ENCODE data around the gene TTBK1. TPM values are rescaled to one million over a fixed set of nuclear protein-coding genes. Genes with fewer than 3 reads are reported as not detected.

Gene TTBK1
- total and polyA plus RNA-seq, 2 donors from 2014 or later, result 0.26 to 0.31 TPM

- no peaks in the 10 kb centered on the region for H3K27me3 ChIP-seq (ENCODE audit: control insufficient read depth, insufficient read depth, low read length)
- no peak overlapping the region for H3K4me3 ChIP-seq (ENCODE audit: low read length in 3 of 3)
- H3K36me3 ChIP-seq (ENCODE audit: control insufficient read depth in 2 of 3, insufficient read depth in 3 of 3, low read length in 3 of 3), result peaks cover 0 to 26% (median 3%) of the 10 kb centered on the region in 3 donors
- H3K27ac ChIP-seq (ENCODE audit: low read depth in 2 of 2, low read length in 2 of 2), result no peak overlapping the region
- DNase-seq (no peak), FAIRE-seq (no peak)
- intact Hi-C loops (cut with DNase I), result no loop called here
- no peaks in the 10 kb centered on the region for H3K4me1 ChIP-seq (ENCODE audit: control insufficient read depth in 2 of 3, insufficient read depth in 2 of 3, low read depth in 1 of 3, low read length in 3 of 3)
- H3K9me3 ChIP-seq (ENCODE audit: control insufficient read depth in 2 of 3, insufficient read depth in 1 of 3, low read length in 3 of 3), result no peaks in the 10 kb centered on the region
- TF ChIP-seq CTCF (IDR thresholded peaks at IDR 0.05; ENCODE audit: borderline replicate concordance, extremely low read depth, insufficient read depth), result no peak
- no peak overlapping the region for H3K9ac ChIP-seq (ENCODE audit: low read length in 3 of 3)
Measured at GRCh38 chr6:43219119-43219518, 24.2 kb upstream of the TTBK1 start.

GRCh38 chr6:43219814-43220213, 23.5 kb upstream of the TTBK1 start:
- Histone ChIP-seq H3K4me1 (ENCODE audit: control insufficient read depth in 2 of 3, insufficient read depth in 2 of 3, low read depth in 1 of 3, low read length in 3 of 3) (no peaks in the 10 kb centered on the region), H3K9ac (ENCODE audit: low read length in 3 of 3) (no peak overlapping the region), H3K27me3 (ENCODE audit: control insufficient read depth, insufficient read depth, low read length) (no peaks in the 10 kb centered on the region), H3K4me3 (ENCODE audit: low read length in 3 of 3) (no peak overlapping the region), H3K36me3 (ENCODE audit: control insufficient read depth in 2 of 3, insufficient read depth in 3 of 3, low read length in 3 of 3) (peaks cover 0 to 26% (median 3%) of the 10 kb centered on the region in 3 donors), H3K27ac (ENCODE audit: low read depth in 2 of 2, low read length in 2 of 2) (no peak overlapping the region), H3K9me3 (ENCODE audit: control insufficient read depth in 2 of 3, insufficient read depth in 1 of 3, low read length in 3 of 3) (no peaks in the 10 kb centered on the region)
- TF ChIP-seq CTCF (IDR thresholded peaks at IDR 0.05; ENCODE audit: borderline replicate concordance, extremely low read depth, insufficient read depth), result no peak
- intact Hi-C loops (cut with DNase I), result no loop called here
- FAIRE-seq (no peak), DNase-seq (no peak)

- intact Hi-C loops (cut with DNase I), result no loop called here
- Histone ChIP-seq H3K9me3 (ENCODE audit: control insufficient read depth in 2 of 3, insufficient read depth in 1 of 3, low read length in 3 of 3) (no peaks in the 10 kb centered on the region), H3K36me3 (ENCODE audit: control insufficient read depth in 2 of 3, insufficient read depth in 3 of 3, low read length in 3 of 3) (peaks cover 0 to 21% (median 3%) of the 10 kb centered on the region in 3 donors), H3K9ac (ENCODE audit: low read length in 3 of 3) (no peak overlapping the region), H3K4me1 (ENCODE audit: control insufficient read depth in 2 of 3, insufficient read depth in 2 of 3, low read depth in 1 of 3, low read length in 3 of 3) (no peaks in the 10 kb centered on the region), H3K4me3 (ENCODE audit: low read length in 3 of 3) (no peak overlapping the region), H3K27me3 (ENCODE audit: control insufficient read depth, insufficient read depth, low read length) (no peaks in the 10 kb centered on the region), H3K27ac (ENCODE audit: low read depth in 2 of 2, low read length in 2 of 2) (no peak overlapping the region)
- FAIRE-seq (no peak), DNase-seq (no peak)
- no peak for TF ChIP-seq CTCF (IDR thresholded peaks at IDR 0.05; ENCODE audit: borderline replicate concordance, extremely low read depth, insufficient read depth)
Measured at GRCh38 chr6:43220439-43220951, 22.8 kb upstream of the TTBK1 start.

Data from kidney (tissue), 14 donors.